Activated naive CD8-positive, alpha-beta T cell (primary cell): Measurements from ENCODE around the gene MBIP.

ENCODE experiments used
- H3K27ac Mint-ChIP-seq: one replicate; pipeline ENCODE4 v1.8.0; 2021; ENCODE audit warnings: mixed read lengths
- H3K27me3 Mint-ChIP-seq: one replicate; pipeline ENCODE4 v1.8.0; 2021; ENCODE audit warnings: mixed read lengths
- H3K36me3 Mint-ChIP-seq: one replicate; pipeline ENCODE4 v1.8.0; 2021; ENCODE audit warnings: mixed read lengths
- H3K4me1 Mint-ChIP-seq: one replicate; pipeline ENCODE4 v1.8.0; 2021; ENCODE audit warnings: low read depth, mixed read lengths
- H3K4me3 Mint-ChIP-seq: one replicate; pipeline ENCODE4 v1.8.0; 2021; ENCODE audit warnings: mild to moderate bottlenecking, mixed read lengths
- H3K9me3 Mint-ChIP-seq: one replicate; pipeline ENCODE4 v1.8.0; 2021; ENCODE audit warnings: low read depth, mixed read lengths

MBIP gene

DNA sequence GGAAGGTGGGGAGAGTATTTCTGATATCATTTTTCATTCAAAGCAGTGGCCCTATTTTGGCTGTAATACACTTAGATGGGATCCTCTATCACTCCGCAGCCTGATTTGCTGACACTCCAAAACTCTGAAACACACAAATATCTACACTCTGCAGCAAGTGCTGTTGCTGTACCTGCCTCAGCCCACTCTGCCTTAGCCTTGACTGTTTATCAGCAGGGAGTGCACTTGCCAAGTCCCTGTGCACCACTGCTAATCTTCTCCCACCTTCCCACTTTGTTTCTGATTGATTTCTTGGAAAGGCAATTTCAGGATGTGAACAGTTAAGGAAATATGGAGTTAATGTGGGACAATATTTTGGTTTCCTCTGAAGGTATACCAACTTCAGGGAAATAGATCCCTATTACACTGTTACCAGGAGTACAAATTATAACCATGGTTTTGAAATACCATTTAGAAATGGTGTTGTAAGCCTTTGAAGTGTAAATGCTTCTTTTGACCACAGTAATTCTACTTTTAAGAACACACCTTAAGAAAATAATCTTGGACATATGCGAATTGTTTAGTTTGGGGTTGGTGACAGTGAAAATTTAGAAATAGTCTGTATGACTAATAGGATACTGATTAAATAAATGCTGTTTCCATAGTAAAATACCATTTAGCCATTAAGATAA, 59.3 kb downstream of the MBIP start:
- Mint-ChIP-seq H3K4me3 (no peak overlapping the region), H3K4me1 (no peaks in the 10 kb centered on the region), H3K9me3 (no peaks in the 10 kb centered on the region), H3K27me3 (peaks cover 8% of the 10 kb centered on the region), H3K27ac (no peak overlapping the region), H3K36me3 (no peaks in the 10 kb centered on the region)

DNA sequence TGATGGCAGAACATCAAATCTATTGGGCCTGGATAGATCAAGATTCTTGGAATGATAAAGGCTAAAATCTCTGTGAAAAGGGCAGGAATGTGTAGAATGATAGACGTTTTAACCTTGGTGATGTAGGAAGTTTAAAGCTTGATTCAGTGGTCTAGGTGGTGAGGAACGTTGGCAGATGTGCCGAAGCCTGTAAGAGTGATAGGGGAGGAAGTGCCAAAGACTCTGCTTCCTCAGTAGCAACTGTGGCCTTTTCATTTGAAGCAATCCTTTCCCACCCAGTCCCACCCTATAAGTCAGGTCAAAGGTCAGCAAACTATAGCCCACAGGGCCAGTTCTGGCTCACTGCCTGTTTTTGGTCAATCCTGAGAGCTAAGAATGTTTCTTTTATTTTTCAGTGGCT, 62.2 kb downstream of the MBIP start:
- no peaks in the 10 kb centered on the region for H3K36me3 Mint-ChIP-seq
- no peaks in the 10 kb centered on the region for H3K9me3 Mint-ChIP-seq
- H3K4me3 Mint-ChIP-seq = no peak overlapping the region

DNA sequence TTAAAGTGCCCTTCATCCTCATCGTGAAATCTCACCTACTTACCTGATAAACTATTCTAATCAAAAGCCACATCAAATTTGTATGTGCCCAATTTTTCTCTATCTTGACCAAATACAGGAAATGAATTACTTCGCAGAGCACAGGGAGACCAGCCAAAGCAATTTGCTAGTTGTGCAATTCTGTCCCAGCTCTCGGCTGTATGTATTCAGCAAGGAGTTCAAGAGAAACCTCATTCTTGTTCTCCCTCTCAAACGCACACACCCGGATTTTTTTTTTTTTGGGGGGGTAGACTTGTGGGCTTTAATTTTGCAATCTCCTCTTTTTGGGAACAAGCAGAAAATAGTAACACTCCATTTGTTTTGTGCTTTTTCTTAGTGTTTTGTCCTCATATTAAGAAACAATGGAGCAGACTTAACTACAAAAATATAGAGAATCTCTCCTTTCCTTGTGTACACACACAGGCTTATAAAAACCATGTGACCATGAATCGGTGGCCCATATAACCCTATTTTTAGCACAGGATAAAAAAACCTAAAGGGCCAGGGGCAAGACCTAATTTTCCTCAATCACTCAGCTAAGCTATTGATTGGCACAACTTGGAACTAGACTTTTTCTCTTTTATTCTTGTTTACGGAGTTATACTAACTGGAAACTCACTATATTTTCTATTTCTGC, 64.2 kb downstream of the MBIP start:
- Mint-ChIP-seq H3K27me3 (peaks cover 5% of the 10 kb centered on the region), H3K4me3 (no peak overlapping the region), H3K36me3 (no peaks in the 10 kb centered on the region), H3K27ac (no peak overlapping the region), H3K4me1 (no peaks in the 10 kb centered on the region), H3K9me3 (no peaks in the 10 kb centered on the region)

More for the DNA sequence above, 62.2 kb downstream of the MBIP start:
- Mint-ChIP-seq H3K27me3 (peaks cover 5% of the 10 kb centered on the region), H3K27ac (no peak overlapping the region), H3K4me1 (no peaks in the 10 kb centered on the region)

DNA sequence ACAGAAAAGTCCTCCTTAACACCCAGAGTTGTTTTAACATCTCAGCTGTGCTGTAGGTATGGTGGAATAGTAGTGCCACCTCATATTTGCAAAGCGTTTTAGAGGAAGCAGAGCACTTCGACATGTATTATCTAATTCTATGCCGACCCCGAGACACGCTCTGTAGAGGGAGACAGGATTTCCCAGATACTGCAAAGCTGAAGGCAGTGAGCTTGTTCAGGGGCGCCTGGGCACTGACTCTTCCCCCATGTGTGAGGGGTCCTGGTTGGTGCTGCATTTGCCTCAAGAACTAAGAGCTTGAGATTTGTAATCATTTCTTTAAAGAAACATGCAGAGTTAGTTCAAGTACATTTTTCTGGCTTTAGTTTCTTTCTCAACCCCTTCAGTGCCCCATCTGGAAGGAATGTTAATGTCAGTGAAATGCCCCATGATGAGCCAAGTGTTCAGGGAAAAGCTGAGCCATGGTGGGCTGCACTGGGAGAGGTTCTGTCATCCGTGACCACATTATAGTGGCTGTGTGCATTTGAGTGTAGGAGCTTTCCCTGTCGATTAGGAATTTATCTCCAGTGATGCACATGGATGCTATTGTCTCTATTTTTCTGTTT, 66.3 kb downstream of the MBIP start:
- Mint-ChIP-seq H3K9me3 (peaks cover 3% of the 10 kb centered on the region), H3K27ac (no peak overlapping the region), H3K4me1 (no peaks in the 10 kb centered on the region), H3K36me3 (no peaks in the 10 kb centered on the region), H3K27me3 (peaks cover 3% of the 10 kb centered on the region), H3K4me3 (no peak overlapping the region)
